Astrocyte (in vitro differentiated cells and primary cell): ENCODE results near the gene LRCH1. TPM values are rescaled to one million over a fixed set of nuclear protein-coding genes. Genes with fewer than 3 reads are reported as not detected.
A peak's percentile ranks its signal among the peaks of the same experiment; 100 is the strongest.

Source experiments
- DNase-seq: peaks from one replicate; pipeline ENCODE4 v3.0.0-alpha.2; 2010; ENCODE audit warnings: low read depth
- FAIRE-seq: peaks from 2 replicates; lab custom pipeline; 2011; peaks lifted over from hg19 to GRCh38; lab: Jason Lieb, UNC
- H2AFZ ChIP-seq: 2 replicates; pipeline ENCODE4 v1.6.0; 2012; ENCODE audit warnings: low read depth, low read length, inconsistent platforms
- H3K27ac ChIP-seq: 2 replicates; pipeline ENCODE4 v1.5.1; 2011; ENCODE audit warnings: low read depth, low read length, inconsistent platforms
- H3K27me3 ChIP-seq: 2 replicates; pipeline ENCODE4 v1.6.0; 2011; ENCODE audit warnings: low read length, inconsistent platforms; ENCODE audit not compliant: insufficient read depth
- H3K36me3 ChIP-seq: 2 replicates; pipeline ENCODE4 v1.5.1; 2011; ENCODE audit warnings: low read length, inconsistent platforms; ENCODE audit not compliant: insufficient read depth
- H3K4me1 ChIP-seq: 2 replicates; pipeline ENCODE4 v1.5.1; 2011; ENCODE audit warnings: low read length, inconsistent platforms; ENCODE audit not compliant: insufficient read depth
- H3K4me2 ChIP-seq: 2 replicates; pipeline ENCODE4 v1.6.0; 2012; ENCODE audit warnings: low read length, inconsistent platforms
- H3K4me3 ChIP-seq: 2 replicates; pipeline ENCODE4 v1.5.1; 2011; ENCODE audit warnings: low read depth, mild to moderate bottlenecking, low read length, inconsistent platforms; ENCODE audit not compliant: insufficient read depth
- H3K79me2 ChIP-seq: 2 replicates; pipeline ENCODE4 v1.6.0; 2012; ENCODE audit warnings: mild to moderate bottlenecking, low read length, inconsistent platforms; ENCODE audit not compliant: insufficient read depth
- H3K9ac ChIP-seq: 2 replicates; pipeline ENCODE4 v1.6.0; 2012; ENCODE audit warnings: mild to moderate bottlenecking, low read length, inconsistent platforms
- H3K9me3 ChIP-seq: 2 replicates; pipeline ENCODE4 v1.5.1; 2012; ENCODE audit warnings: low read depth, mild to moderate bottlenecking, low read length, inconsistent platforms; ENCODE audit not compliant: insufficient read depth
- H4K20me1 ChIP-seq: 2 replicates; pipeline ENCODE4 v1.6.0; 2012; ENCODE audit warnings: low read length, inconsistent platforms; ENCODE audit not compliant: insufficient read depth
- H3K27ac Mint-ChIP-seq: one replicate; pipeline ENCODE4 v1.8.0; 2021; ENCODE audit warnings: mild to moderate bottlenecking, mixed read lengths; ENCODE audit not compliant: unreplicated experiment
- H3K27me3 Mint-ChIP-seq: one replicate; pipeline ENCODE4 v1.8.0; 2021; ENCODE audit warnings: low read depth, mixed read lengths; ENCODE audit not compliant: unreplicated experiment
- H3K36me3 Mint-ChIP-seq: one replicate; pipeline ENCODE4 v1.8.0; 2021; ENCODE audit warnings: low read depth, mixed read lengths; ENCODE audit not compliant: unreplicated experiment
- H3K4me1 Mint-ChIP-seq: one replicate; pipeline ENCODE4 v1.8.0; 2021; ENCODE audit warnings: low read depth, mixed read lengths; ENCODE audit not compliant: unreplicated experiment
- H3K4me3 Mint-ChIP-seq: one replicate; pipeline ENCODE4 v1.8.0; 2021; ENCODE audit warnings: mild to moderate bottlenecking, moderate library complexity, mixed read lengths; ENCODE audit not compliant: unreplicated experiment
- H3K9me3 Mint-ChIP-seq: one replicate; pipeline ENCODE4 v1.8.0; 2021; ENCODE audit warnings: mild to moderate bottlenecking, mixed read lengths; ENCODE audit not compliant: unreplicated experiment
- EZH2 ChIP-seq: IDR thresholded peaks from 2 replicates; pipeline ENCODE4 v1.6.1; 2012; ENCODE audit warnings: mild to moderate bottlenecking, low read length, inconsistent platforms; ENCODE audit not compliant: insufficient read depth
- total RNA-seq: library from RNA; stranded (reverse); gene quantifications from 2 replicates; pipeline ENCODE4 v1.2.1, GENCODE V29; 2021
- TF ChIP-seq, protein P1 (sequence below): IDR thresholded peaks from 2 replicates; pipeline ENCODE4 v1.5.1; 2011; ENCODE audit warnings: low read depth, mild to moderate bottlenecking, inconsistent platforms, low read length, moderate library complexity; ENCODE audit not compliant: insufficient read depth

LRCH1 gene
- total RNA-seq, 1 donor from 2014 or later: 17.7 TPM

- H2AFZ ChIP-seq: no peak overlapping the region
- no peaks in the 10 kb centered on the region for H3K9me3 Mint-ChIP-seq
- H3K4me3 Mint-ChIP-seq: no peak overlapping the region
- no peak overlapping the region for H3K4me3 ChIP-seq
- no peak for TF ChIP-seq EZH2
- TF ChIP-seq, protein P1, sequence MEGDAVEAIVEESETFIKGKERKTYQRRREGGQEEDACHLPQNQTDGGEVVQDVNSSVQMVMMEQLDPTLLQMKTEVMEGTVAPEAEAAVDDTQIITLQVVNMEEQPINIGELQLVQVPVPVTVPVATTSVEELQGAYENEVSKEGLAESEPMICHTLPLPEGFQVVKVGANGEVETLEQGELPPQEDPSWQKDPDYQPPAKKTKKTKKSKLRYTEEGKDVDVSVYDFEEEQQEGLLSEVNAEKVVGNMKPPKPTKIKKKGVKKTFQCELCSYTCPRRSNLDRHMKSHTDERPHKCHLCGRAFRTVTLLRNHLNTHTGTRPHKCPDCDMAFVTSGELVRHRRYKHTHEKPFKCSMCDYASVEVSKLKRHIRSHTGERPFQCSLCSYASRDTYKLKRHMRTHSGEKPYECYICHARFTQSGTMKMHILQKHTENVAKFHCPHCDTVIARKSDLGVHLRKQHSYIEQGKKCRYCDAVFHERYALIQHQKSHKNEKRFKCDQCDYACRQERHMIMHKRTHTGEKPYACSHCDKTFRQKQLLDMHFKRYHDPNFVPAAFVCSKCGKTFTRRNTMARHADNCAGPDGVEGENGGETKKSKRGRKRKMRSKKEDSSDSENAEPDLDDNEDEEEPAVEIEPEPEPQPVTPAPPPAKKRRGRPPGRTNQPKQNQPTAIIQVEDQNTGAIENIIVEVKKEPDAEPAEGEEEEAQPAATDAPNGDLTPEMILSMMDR: no peak
- no peaks in the 10 kb centered on the region for H3K27me3 ChIP-seq
- no peaks in the 10 kb centered on the region for H3K36me3 ChIP-seq
- H3K9me3 ChIP-seq: no peaks in the 10 kb centered on the region
- DNase-seq (no peak), FAIRE-seq (no peak)
- H3K9ac ChIP-seq: no peak overlapping the region
- H3K4me1 Mint-ChIP-seq: peaks cover 22% of the 10 kb centered on the region
- no peaks in the 10 kb centered on the region for H3K27me3 Mint-ChIP-seq
- H3K4me1 ChIP-seq: peaks cover 7% of the 10 kb centered on the region
- H3K27ac Mint-ChIP-seq: no peak overlapping the region
- H4K20me1 ChIP-seq: peaks cover 59% of the 10 kb centered on the region
- H3K27ac ChIP-seq: no peak overlapping the region
- H3K4me2 ChIP-seq: no peak overlapping the region
- peaks cover 77% of the 10 kb centered on the region for H3K79me2 ChIP-seq
- no peaks in the 10 kb centered on the region for H3K36me3 Mint-ChIP-seq
Measured at GRCh38 chr13:46587807-46588418, 34.9 kb downstream of the LRCH1 start.

DNA sequence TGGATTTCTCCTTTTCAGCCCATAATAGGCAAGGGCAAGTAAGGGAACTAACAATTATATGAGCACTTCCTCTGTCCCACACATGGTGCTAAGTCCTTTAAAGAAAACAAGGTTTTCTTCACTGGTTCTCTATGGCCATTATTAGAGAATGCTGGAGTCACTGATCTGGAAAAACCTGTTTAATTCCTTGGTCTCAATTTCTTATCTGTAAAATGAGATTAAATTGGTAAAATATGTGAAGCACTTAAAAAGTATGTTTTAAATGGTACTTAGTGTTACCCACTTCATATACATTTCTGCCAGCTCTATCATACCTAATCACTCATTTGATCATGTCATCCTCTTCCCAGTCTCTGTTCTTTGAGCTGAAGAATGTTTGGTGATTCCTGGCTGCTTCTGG is 39.4 kb downstream of the LRCH1 start:
- TF ChIP-seq, protein P1: no peak
- no peak for TF ChIP-seq EZH2
- H2AFZ ChIP-seq: no peak overlapping the region
- H3K4me3 ChIP-seq: no peak overlapping the region
- Mint-ChIP-seq H3K9me3 (no peaks in the 10 kb centered on the region), H3K27ac (no peak overlapping the region), H3K4me1 (peaks cover 25% of the 10 kb centered on the region), H3K4me3 (no peak overlapping the region), H3K36me3 (peaks cover 2% of the 10 kb centered on the region), H3K27me3 (no peaks in the 10 kb centered on the region)
- H3K9ac ChIP-seq: no peak overlapping the region
- peaks cover 85% of the 10 kb centered on the region for H3K79me2 ChIP-seq
- no peaks in the 10 kb centered on the region for H3K9me3 ChIP-seq
- H3K27ac ChIP-seq: no peak overlapping the region
- DNase-seq (peak; percentile 7), FAIRE-seq (no peak)
- peaks cover 78% of the 10 kb centered on the region for H4K20me1 ChIP-seq
- H3K27me3 ChIP-seq: no peaks in the 10 kb centered on the region
- H3K36me3 ChIP-seq: no peaks in the 10 kb centered on the region
- no peak overlapping the region for H3K4me2 ChIP-seq
- H3K4me1 ChIP-seq: peaks cover 16% of the 10 kb centered on the region

- peaks cover 78% of the 10 kb centered on the region for H4K20me1 ChIP-seq
- Mint-ChIP-seq H3K4me3 (no peak overlapping the region), H3K4me1 (peaks cover 23% of the 10 kb centered on the region), H3K27ac (no peak overlapping the region), H3K9me3 (no peaks in the 10 kb centered on the region), H3K27me3 (no peaks in the 10 kb centered on the region), H3K36me3 (peaks cover 2% of the 10 kb centered on the region)
- H3K36me3 ChIP-seq: no peaks in the 10 kb centered on the region
- H3K4me2 ChIP-seq: no peak overlapping the region
- DNase-seq (no peak), FAIRE-seq (no peak)
- TF ChIP-seq, protein P1: no peak
- TF ChIP-seq EZH2: no peak
- H3K27me3 ChIP-seq: no peaks in the 10 kb centered on the region
- H3K79me2 ChIP-seq: peaks cover 86% of the 10 kb centered on the region
- H3K9ac ChIP-seq: no peak overlapping the region
- no peak overlapping the region for H3K4me3 ChIP-seq
- peaks cover 16% of the 10 kb centered on the region for H3K4me1 ChIP-seq
- no peak overlapping the region for H3K27ac ChIP-seq
- H3K9me3 ChIP-seq: no peaks in the 10 kb centered on the region
- no peak overlapping the region for H2AFZ ChIP-seq
Measured at GRCh38 chr13:46593398-46593797, 40.4 kb downstream of the LRCH1 start.
